NCI-H1092 (cell line): ENCODE measurements around the gene ARPC1A.
A peak's percentile ranks its signal among the peaks of the same experiment; 100 is the strongest.

ENCODE experiments used
- DNase-seq: peaks from one replicate; lab custom pipeline; 2025; lab: John Stamatoyannopoulos, UW

The ARPC1A gene

GRCh38 chr7:99390941-99391602 is 65.4 kb downstream of the ARPC1A start:
- DNase-seq, result no peak

GRCh38 chr7:99392046-99392445 is 66.3 kb downstream of the ARPC1A start:
- DNase-seq, result no peak

DNA sequence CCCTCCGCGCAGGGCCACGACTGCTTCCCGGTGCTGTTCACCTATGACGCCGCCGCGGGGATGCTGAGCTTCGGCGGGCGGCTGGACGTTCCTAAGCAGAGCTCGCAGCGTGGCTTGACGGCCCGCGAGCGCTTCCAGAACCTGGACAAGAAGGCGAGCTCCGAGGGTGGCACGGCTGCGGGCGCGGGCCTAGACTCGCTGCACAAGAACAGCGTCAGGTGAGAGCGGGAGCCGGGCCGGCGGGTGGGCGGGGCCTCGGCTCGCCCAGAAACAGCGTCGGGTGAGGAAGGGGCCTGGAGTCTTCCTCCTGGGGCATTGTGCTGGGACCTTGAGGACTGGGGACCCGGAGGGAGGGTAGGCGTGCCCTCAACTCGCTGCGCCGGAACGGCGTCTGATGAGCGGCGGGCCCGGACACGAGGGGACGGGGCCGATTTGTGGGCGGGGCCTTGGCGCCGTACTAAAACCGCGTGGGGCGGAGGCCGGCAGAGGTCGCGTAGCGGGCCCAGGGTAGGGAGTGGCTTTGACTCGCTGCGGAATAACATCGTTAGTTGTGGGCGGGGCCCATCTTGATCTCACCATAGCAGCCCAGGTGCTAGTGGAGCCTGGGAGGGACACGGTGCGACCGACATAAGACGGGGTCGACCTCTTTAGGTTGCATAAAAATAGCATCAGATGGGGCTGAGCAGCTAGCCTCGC is 67.1 kb downstream of the ARPC1A start:
- DNase-seq, result peak; percentile 84

GRCh38 chr7:99393355-99394187 is 67.9 kb downstream of the ARPC1A start:
- DNase-seq, result peak; percentile 84

DNA sequence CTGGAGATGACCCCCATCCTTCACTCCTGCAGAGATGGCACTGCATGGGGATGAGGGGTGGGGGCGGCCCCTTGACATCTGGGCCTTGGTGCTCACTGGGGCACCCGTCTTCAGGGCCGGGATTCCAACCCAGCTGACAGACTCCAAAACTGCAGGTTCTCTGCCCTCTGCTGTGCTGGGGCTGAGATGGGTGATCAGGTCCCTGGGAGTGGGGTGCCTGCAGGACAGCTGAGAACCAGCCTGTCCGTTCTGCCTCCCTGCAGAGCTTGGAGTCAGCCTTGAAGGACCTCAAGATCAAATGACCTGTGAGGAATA is 68.4 kb downstream of the ARPC1A start:
- DNase-seq, result no peak

DNA sequence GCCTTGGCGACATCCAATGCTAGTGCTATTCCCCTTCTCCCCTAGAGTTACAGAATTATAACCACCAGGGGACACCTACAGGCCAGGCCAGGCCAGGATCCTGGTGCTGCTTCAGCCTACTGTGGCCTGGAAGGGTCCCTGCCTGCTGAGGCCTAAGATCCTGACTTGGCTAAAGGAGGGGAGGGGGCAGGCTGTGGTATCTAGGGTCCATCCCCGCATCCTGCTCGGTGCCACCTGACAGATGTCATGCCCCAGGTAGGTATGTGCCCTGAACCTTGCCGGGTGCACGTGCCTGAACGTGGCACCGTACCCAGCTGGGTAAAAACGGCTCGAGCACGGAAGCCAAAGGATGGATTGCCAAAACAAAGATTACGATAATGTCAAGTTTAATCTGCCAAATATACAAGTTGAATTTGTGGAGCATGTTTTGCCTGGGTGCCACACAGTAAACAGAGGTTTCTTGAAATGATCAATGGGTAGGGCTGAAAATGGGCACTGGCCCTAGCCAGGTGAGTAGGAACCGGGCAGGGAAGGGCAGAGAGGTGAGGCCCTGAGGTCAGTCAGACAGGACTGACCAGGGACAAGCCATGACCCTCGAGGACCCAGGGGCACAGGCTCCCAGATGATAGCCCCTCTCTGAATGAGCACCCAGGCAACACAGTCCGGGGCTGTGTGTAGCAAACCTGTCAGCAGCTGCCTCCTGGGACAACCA is 70.1 kb downstream of the ARPC1A start:
- no peak for DNase-seq

- no peak for DNase-seq
Observed at GRCh38 chr7:99396418-99397296, 71.0 kb downstream of the ARPC1A start.

DNA sequence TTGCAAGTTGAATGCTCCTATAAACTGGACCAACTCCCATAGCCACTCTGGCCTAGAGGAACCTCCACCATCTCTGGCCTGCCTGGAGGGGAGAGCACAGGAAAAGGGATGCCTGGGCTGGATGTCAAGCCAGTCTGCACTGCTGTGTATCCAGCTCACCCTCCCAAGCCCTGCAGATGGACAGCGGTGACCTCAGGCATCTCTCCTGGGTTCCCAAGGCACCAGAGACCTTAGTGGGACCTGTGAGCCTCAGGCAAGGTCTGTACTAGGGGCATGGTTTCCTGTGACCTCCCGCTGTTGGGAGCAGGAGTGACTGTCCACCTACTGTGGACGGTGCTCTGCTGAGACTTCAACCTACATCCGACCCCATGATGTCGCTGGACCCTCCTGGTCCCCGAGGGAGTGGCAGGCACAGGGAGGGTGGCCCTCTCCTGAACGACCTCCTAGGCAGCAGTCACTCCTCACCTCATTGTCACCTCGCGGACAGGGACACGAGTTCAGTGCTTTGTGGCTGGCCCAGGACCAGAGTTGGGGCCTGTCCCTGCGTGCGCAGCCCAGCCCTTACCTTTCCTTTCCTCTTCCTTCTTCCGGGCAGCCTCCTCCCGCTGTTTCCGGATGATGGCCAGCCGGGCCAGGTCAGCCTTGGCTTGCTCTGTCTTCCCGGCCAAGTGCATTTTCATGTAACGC is 71.7 kb downstream of the ARPC1A start:
- no peak for DNase-seq

DNA sequence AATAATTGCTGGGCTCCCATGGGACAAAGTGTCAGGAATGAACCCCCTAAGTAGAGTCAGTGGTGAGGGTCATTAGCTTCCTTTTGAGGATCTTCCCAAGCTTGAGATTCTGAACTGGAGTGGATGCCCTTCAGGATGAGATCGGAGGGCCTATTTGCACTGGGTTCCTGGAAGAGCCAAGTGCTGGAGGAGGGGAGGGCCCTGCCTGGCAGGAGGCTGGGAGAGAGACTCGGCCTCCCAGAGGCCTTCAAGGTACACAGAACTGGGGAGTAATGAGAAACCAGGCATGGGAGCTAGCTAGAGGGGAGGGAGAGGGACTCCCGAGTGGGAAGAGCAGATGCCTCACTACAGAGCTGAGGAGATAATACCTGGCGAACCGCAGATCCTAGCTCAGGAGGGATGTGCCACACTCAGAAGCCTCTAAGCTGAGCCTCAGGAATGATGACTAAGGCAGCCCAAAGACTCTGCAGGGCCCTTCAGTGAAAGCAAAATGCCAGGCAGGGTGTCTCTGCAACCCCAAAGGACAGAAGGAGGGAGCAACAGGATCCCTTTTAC is 73.3 kb downstream of the ARPC1A start:
- no peak for DNase-seq

DNA sequence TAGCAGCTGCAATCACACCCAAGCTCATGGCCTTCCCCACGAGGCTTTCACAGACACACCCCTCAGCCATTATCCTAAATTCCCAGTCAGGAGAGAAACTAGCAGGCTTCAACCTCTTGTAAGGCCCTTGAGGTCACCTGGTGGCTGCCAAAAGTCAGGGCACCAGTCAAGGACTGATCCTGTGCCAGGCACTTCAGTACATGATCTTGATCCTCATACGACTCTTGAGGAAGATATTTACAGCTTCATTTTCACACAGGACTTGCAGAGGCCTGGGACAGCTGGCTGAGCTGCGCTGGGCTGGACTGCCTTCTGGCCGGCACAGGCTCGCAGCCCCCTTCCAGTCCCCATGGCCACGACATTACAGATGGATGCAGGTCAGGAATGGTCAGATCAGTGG is 73.9 kb downstream of the ARPC1A start:
- no peak for DNase-seq

DNA sequence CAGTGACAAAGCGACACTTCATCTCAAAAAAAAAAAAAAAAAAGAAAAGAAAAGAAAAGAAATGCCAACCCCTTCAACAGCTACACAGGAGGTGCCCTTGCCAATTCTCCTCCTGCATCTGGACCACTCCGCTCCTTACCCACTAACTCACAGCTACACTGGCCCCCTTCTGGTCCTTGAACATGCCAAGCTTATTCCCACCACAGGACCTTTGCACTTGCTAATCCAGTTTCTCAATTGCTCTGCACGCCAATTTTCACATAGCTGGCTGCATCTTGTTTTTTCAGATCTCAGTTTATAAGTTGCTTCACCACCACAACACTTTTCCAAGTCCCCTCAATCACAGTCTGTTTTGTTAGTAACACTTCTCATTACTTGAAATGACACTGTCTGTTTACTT is 77.2 kb downstream of the ARPC1A start:
- no peak for DNase-seq

DNA sequence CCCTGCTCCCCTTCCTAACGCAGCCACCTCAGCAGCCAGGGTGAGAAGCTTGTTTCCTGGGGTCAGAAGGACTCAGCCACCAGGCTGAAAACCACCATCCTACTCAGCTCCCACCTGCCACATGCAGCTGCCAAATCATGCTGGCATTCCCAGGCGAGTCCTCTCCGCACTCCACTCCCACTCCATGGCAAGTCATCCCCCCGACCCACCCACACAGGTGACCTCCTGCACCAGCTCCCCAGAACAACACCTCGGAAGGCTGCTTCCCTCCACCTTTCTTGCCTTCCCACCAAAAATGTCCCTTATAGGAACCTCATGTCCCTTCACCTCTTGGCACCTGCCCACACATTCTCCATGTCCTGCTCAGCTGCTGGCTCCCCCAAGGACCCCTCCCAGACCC is 78.1 kb downstream of the ARPC1A start:
- DNase-seq, result no peak

DNA sequence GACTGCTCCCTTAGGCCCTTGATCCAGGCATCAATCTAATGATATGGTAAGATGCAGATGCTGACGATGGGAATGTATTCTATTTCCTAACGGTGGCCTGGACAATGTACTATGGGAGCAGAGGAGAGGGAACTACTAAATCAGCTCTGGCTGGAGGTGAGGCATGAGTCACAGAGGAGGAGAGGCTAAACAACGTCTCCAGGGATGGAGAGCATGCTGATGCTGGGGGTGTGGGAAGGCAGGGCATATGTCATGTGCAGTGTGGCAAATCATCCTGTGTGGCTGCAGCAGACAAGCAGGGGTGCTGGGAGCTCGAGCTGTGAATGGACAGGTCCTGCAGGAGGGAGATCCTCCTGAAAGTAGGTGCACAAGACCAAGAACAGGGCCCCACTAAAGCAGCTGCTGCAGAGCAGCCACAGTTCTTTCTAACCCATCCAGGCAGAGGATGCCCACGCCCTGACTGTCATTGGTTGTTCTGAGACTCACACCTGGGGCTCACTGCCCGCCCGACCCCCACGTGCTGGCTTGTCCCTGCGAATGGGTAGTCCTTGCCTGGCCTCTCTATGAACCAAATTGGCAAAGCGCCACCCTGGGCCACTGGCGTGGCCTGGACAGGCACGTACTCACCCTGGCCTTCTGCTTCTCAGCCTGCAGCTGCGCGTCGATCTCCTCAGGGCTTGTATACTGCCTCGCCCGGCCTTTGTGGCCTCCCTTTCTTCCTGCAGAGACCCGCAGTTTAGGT is 78.7 kb downstream of the ARPC1A start:
- DNase-seq, result no peak

DNA sequence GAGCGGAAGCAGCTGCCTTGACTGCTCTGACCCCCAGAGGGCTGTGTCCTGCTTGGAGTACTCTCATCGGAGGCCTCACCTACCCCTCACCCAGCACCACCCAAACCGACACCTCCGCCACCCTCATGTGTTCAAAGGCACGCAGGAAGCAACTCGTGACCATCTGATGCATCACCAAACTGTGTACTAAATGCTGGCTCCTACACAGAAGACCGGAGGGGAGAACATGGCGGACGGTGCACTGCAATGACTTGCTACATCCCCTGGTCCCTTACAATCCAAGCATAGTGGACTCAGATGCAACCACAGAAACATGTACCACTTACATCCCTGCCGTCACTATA is 79.3 kb downstream of the ARPC1A start:
- DNase-seq, result no peak

DNA sequence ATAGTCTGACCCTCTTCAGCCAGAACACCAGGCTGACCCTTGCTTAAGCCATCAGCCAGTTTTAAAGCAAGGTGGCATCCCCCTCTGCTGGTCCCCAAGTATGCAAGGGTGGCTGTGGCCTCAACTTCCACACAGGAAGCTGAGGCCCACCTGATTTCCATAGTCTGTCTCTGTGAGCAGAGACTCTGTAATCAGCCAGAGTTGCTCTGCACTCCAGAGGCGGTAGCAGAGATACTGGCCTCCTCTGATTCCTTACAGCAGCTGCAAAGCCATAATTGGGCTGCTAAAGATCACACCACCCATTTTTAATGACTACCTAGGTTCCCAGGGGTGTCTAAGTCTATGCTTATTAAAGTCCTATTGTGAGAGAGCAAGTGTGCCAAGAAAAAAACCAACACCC is 80.9 kb downstream of the ARPC1A start:
- no peak for DNase-seq

DNA sequence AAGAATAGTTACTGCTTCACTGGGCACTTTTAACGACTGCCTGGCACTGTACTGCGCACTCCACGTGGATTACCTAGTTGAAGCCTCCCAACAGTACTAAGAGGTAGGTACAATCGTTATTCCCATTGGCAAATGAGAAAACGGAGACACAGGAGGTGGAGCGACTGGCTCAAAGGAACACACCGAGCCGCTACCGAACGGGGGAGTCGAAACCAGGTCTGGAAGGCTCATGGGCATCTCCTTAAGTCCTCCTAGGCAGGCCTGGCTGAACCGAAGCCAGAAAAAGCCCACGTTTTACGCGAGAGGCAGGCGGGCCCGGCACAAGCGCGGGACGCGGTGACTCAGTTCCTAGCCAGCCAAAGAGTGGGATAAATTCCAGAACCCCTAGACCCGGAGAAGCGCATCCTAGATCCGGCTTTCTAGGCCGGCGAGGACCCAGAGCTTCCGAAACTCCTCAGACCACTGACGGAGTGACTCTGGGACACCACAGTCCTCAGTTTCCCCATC is 82.2 kb downstream of the ARPC1A start:
- no peak for DNase-seq

GRCh38 chr7:99408379-99409191 is 82.9 kb downstream of the ARPC1A start, which contains the start of the genes BUD31 and PDAP1:
Gene BUD31, plus strand, starts transcription at chr7:99408969. Its CDS starts 2,124 bp downstream, at chr7:99411093.
Gene PDAP1, minus strand, starts transcription at chr7:99408597. Its CDS starts 49 bp downstream, at chr7:99408548.
- DNase-seq, result peak; percentile 97

DNA sequence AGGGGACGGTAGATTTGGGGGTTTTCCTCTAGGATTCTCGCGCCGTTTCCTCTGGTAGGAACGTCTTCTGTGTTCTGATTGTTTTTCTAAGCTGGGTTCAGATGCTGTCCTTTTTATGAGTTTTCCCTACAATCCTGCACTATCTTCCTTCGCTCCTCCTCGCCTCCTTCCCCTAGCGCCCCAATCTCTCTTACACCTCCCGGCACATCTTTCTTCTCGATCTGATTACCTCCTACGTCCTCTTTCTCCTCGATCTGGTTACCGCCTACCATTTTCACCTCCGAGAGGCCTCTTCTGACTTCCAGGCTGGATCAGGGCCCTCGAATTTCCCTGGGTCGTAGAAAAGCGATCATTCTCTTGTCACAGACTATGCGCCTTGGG is 83.5 kb downstream of the ARPC1A start:
- DNase-seq, result no peak

DNA sequence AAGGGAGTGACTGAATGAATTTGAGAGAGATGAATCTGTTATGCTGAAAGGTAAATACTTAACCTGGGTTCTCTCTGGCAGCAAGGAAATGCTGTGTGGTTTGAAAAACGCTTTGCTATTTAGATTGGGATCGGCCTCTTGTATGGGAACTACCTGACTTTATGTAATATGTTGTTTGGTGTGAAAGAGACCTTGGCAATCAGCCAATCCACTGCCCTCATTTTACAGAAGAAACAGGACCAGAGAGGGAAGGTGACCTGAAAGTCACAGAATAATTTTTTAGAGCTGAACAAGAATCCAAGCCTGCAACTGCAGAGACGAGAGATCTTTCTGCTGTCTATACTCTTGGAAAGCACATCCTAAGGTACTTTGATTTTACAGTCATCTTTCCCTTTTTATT is 84.1 kb downstream of the ARPC1A start:
- no peak for DNase-seq
